ENCODE data around the gene USB1. TPM values are rescaled to one million over a fixed set of nuclear protein-coding genes. Genes with fewer than 3 reads are reported as not detected.

USB1 gene
- polyA plus RNA-seq, 2 of the 4 experiments (the other 2 are of a cell fraction): 88.8 to 143 TPM

GRCh38 chr16:57952909-57953308 lies 48.3 kb upstream of the USB1 start:
- Histone ChIP-seq H3K27ac (no peak overlapping the region), H3K9me3 (no peaks in the 10 kb centered on the region), H3K4me2 (no peak overlapping the region), H3K4me3 (no peak overlapping the region), H3K4me1 (0 out of 3 replicates have a peak, but pooled peaks cover 3% of the 10 kb centered on the region)
- CTCF ChIA-PET: interaction anchor here (0.8 to 2.3 kb wide), 4 partner anchors 9 to 145 kb away, joined by 3 to 7 read pairs (median 4); no protein-coding TSS in a partner anchor
- ATAC-seq: no peak
- WGBS (ENCODE audit: missing lambda C conversion rate): 87% methylated on average over 9 of the region's 9 CpGs
- no peak for DNase-seq (ENCODE audit: low read depth in 1 of 2, low spot score in 1 of 2)
- no peak for FAIRE-seq
- TF ChIP-seq ELK1 (IDR thresholded peaks at IDR 0.05; ENCODE audit: low read depth, low read length) (no peak), ZSCAN20 (CRISPR knock-in tag; IDR thresholded peaks at IDR 0.05) (no peak), MAZ (IDR thresholded peaks at IDR 0.05; ENCODE audit: borderline replicate concordance, low read depth, low read length) (no peak), CBX2 (IDR thresholded peaks at IDR 0.05; ENCODE audit: borderline replicate concordance, low read depth) (no peak), MAX (IDR thresholded peaks at IDR 0.05) (no peak), KDM5A (IDR thresholded peaks at IDR 0.05) (no peak), MYC (IDR thresholded peaks at IDR 0.05; ENCODE audit: borderline replicate concordance, low read length) (no peak), EHF (CRISPR knock-in tag; IDR thresholded peaks at IDR 0.05) (no peak), HDAC2 (IDR thresholded peaks at IDR 0.05) (no peak), POLR2AphosphoS2 (conservative IDR thresholded peaks at IDR 0.05; ENCODE audit: low read length) (no peak), CBX8 (IDR thresholded peaks at IDR 0.05) (no peak)
- POLR2A ChIA-PET: interaction anchor here (0.6 kb wide), 1 partner anchor 225 kb away, joined by 3 read pairs; no protein-coding TSS in a partner anchor

GRCh38 chr16:57953857-57954256 lies 47.4 kb upstream of the USB1 start:
- FAIRE-seq: no peak
- ChIA-PET POLR2A (no interaction called here), CTCF (interaction anchor here (1.2 to 2.3 kb wide), 5 partner anchors 13 to 144 kb away, joined by 3 to 7 read pairs (median 4); no protein-coding TSS in a partner anchor)
- whole genome bisulfite sequencing (ENCODE audit: missing lambda C conversion rate): 88% methylated on average over 1 of the region's 1 CpG
- 0 out of 3 replicates have a peak, but pooled peaks cover 3% of the 10 kb centered on the region for H3K4me1 ChIP-seq
- H3K4me3 ChIP-seq: no peak overlapping the region
- TF ChIP-seq HEYL (CRISPR knock-in tag; IDR thresholded peaks at IDR 0.05) (no peak), CBX2 (IDR thresholded peaks at IDR 0.05; ENCODE audit: borderline replicate concordance, low read depth) (no peak), HES2 (IDR thresholded peaks at IDR 0.05) (no peak), ZFP36 (IDR thresholded peaks at IDR 0.05; ENCODE audit: borderline replicate concordance, partially characterized antibody) (peak; percentile 82)
- DNase-seq (ENCODE audit: low read depth in 1 of 2, low spot score in 1 of 2): no peak
- no peak overlapping the region for H3K4me2 ChIP-seq
- no peaks in the 10 kb centered on the region for H3K9me3 ChIP-seq
- ATAC-seq: no peak
- no peak overlapping the region for H3K27ac ChIP-seq

GRCh38 chr16:57955572-57956188 lies 45.5 kb upstream of the USB1 start:
- no peak for TF ChIP-seq FOSL2 (IDR thresholded peaks at IDR 0.05)
- TF ChIP-seq FOSL2 (CRISPR knock-in tag; IDR thresholded peaks at IDR 0.05): no peak
- TF ChIP-seq RAD21 (conservative IDR thresholded peaks at IDR 0.05 in 1 of 2, IDR thresholded peaks at IDR 0.05 in 1 of 2): no peak
- TF ChIP-seq JUNB (IDR thresholded peaks at IDR 0.05): no peak
- no peak for TF ChIP-seq NR3C1 (IDR thresholded peaks at IDR 0.05)
- no peak for TF ChIP-seq CEBPB (IDR thresholded peaks at IDR 0.05)
- no peak overlapping the region for H3K4me2 ChIP-seq
- peak overlapping the region in 1 of 2 experiments; percentile 35; a peak in 2 of 6 replicates for H3K27ac ChIP-seq
- 70% methylated on average over 12 of the region's 12 CpGs for WGBS (ENCODE audit: missing lambda C conversion rate)
- ATAC-seq: peak; percentile 72 to 76; a peak in 5 of 6 replicates
- no peaks in the 10 kb centered on the region for H3K9me3 ChIP-seq
- peak in 1 of 2 experiments; percentile 40 for DNase-seq (ENCODE audit: low read depth in 1 of 2, low spot score in 1 of 2)
- no peak overlapping the region for H3K4me3 ChIP-seq
- POLR2A ChIA-PET: no interaction called here
- FAIRE-seq: no peak
- CTCF ChIA-PET: interaction anchor here (1.0 to 3.2 kb wide), 6 partner anchors 10 to 56 kb away, joined by 3 to 16 read pairs (median 4); no protein-coding TSS in a partner anchor
- H3K4me1 ChIP-seq: 0 out of 3 replicates have a peak, but pooled peaks cover 3% of the 10 kb centered on the region
